Measurements from ENCODE around the gene SCUBE3. TPM values are rescaled to one million over a fixed set of nuclear protein-coding genes. Genes with fewer than 3 reads are reported as not detected.

The SCUBE3 gene
- total RNA-seq, 1 donor from 2014 or later: 16.3 TPM

DNA sequence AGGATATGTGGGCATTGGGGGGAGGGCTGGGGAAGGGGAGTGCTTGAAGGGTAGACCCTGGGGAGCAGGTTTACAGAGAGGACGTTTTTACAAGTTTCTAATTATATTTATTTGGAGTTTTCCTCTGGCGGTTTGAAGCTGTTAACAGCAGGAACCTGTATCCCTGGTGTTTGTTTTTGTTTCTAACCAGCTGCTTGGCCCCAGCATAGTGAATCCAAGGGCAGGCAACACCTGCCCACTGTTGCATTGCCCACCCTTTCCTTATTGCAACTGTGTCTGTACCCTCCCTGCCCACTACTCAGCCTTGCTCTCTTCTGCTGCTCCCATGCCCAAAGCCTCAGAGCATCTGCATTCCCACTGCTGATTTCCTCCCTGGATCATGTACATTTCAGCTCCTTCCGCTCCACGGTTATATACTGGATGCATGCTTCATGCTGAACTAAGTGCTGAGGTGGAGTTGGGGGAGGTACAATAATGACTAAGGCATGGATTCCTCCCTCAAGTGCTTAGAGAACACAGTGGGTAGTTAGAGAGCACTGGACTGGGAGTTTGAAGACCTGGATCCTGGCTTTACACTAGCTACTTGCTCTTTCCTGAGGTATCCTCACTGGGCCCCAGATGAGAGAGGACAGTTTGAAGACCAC lies 6.0 kb downstream of the SCUBE3 start:
- Mint-ChIP-seq H3K4me1 (ENCODE audit: unreplicated experiment) (peaks cover 40% of the 10 kb centered on the region), H3K27me3 (ENCODE audit: unreplicated experiment) (no peaks in the 10 kb centered on the region), H3K9me3 (ENCODE audit: unreplicated experiment) (no peaks in the 10 kb centered on the region), H3K27ac (ENCODE audit: unreplicated experiment) (no peak overlapping the region), H3K4me3 (ENCODE audit: unreplicated experiment) (no peak overlapping the region), H3K36me3 (ENCODE audit: unreplicated experiment) (no peaks in the 10 kb centered on the region)
- TF ChIP-seq, protein P1, sequence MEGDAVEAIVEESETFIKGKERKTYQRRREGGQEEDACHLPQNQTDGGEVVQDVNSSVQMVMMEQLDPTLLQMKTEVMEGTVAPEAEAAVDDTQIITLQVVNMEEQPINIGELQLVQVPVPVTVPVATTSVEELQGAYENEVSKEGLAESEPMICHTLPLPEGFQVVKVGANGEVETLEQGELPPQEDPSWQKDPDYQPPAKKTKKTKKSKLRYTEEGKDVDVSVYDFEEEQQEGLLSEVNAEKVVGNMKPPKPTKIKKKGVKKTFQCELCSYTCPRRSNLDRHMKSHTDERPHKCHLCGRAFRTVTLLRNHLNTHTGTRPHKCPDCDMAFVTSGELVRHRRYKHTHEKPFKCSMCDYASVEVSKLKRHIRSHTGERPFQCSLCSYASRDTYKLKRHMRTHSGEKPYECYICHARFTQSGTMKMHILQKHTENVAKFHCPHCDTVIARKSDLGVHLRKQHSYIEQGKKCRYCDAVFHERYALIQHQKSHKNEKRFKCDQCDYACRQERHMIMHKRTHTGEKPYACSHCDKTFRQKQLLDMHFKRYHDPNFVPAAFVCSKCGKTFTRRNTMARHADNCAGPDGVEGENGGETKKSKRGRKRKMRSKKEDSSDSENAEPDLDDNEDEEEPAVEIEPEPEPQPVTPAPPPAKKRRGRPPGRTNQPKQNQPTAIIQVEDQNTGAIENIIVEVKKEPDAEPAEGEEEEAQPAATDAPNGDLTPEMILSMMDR (IDR thresholded peaks at IDR 0.05): no peak
- DNase-seq (ENCODE audit: extremely low spot score, unreplicated experiment): no peak

DNA sequence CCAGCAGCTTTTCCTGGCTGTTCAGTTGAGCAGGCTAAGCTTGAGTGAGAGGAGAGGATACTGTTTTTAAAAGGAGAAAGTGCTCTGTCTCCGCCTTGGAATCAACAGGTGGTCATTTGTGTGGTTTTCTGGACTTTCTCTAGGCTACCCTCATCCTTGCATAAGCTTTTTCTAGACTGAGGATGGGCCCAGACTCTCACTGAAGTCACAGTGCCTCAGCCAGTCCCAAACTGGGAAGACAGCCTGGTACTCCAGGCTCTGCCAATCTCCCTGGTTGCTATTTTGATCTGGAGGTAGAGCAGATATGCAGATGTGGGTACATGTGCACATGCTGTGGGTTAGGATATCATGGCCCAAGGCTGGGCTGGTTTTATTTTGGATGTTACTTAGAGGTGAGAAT lies 7.0 kb downstream of the SCUBE3 start:
- no peak overlapping the region for H3K4me3 Mint-ChIP-seq (ENCODE audit: unreplicated experiment)
- TF ChIP-seq, protein P1 (IDR thresholded peaks at IDR 0.05): no peak
- no peaks in the 10 kb centered on the region for H3K27me3 Mint-ChIP-seq (ENCODE audit: unreplicated experiment)
- no peak for DNase-seq (ENCODE audit: extremely low spot score, unreplicated experiment)
- H3K27ac Mint-ChIP-seq (ENCODE audit: unreplicated experiment): no peak overlapping the region
- H3K4me1 Mint-ChIP-seq (ENCODE audit: unreplicated experiment): peaks cover 31% of the 10 kb centered on the region
- no peaks in the 10 kb centered on the region for H3K36me3 Mint-ChIP-seq (ENCODE audit: unreplicated experiment)
- H3K9me3 Mint-ChIP-seq (ENCODE audit: unreplicated experiment): no peaks in the 10 kb centered on the region

DNA sequence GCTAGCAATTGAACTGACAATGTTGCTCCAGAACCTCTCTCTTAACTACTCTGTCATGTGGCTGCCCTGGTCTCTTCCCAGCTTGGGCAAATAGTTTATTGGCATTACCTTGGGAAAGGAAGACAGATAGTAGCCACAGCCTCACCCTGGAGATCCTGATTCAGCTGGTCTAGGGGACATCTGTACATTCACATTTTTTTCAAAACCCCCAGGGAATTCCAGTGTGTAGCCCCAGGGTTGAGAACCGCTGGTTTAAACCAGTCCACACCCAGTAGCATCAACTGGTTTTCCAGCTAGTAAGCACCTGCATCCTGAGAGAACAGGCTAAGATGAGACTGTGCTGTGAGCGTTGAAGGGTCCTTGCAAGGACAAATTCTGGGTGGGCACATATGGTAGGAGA lies 9.6 kb downstream of the SCUBE3 start:
- H3K27me3 Mint-ChIP-seq (ENCODE audit: unreplicated experiment): no peaks in the 10 kb centered on the region
- H3K9me3 Mint-ChIP-seq (ENCODE audit: unreplicated experiment): no peaks in the 10 kb centered on the region
- DNase-seq (ENCODE audit: extremely low spot score, unreplicated experiment): no peak
- H3K36me3 Mint-ChIP-seq (ENCODE audit: unreplicated experiment): peaks cover 2% of the 10 kb centered on the region
- H3K4me1 Mint-ChIP-seq (ENCODE audit: unreplicated experiment): peaks cover 6% of the 10 kb centered on the region
- no peak overlapping the region for H3K27ac Mint-ChIP-seq (ENCODE audit: unreplicated experiment)
- TF ChIP-seq, protein P1 (IDR thresholded peaks at IDR 0.05): no peak
- no peak overlapping the region for H3K4me3 Mint-ChIP-seq (ENCODE audit: unreplicated experiment)

DNA sequence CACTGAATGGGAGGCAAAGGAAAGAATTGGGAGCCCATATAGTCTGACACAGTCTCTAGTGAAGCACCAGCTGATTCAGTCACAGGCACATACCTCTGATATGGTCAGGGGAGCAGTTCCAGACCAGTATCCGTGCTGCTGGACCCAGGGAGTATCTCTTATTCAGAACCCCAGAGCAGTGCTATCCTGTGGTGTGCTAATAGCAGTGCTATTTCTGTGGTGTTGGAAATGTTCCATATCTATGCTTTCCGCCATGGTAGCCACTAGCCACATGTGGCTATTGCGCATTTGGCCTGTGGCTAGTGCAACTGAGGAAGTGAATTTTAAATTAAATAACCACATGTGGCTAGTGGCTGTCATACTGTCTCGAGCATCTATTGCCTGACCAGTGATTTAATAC lies 11.0 kb downstream of the SCUBE3 start:
- TF ChIP-seq, protein P1 (IDR thresholded peaks at IDR 0.05): no peak
- H3K27ac Mint-ChIP-seq (ENCODE audit: unreplicated experiment): no peak overlapping the region
- H3K9me3 Mint-ChIP-seq (ENCODE audit: unreplicated experiment): no peaks in the 10 kb centered on the region
- no peak overlapping the region for H3K4me3 Mint-ChIP-seq (ENCODE audit: unreplicated experiment)
- H3K4me1 Mint-ChIP-seq (ENCODE audit: unreplicated experiment): peaks cover 2% of the 10 kb centered on the region
- DNase-seq (ENCODE audit: extremely low spot score, unreplicated experiment): no peak
- no peaks in the 10 kb centered on the region for H3K27me3 Mint-ChIP-seq (ENCODE audit: unreplicated experiment)
- peaks cover 4% of the 10 kb centered on the region for H3K36me3 Mint-ChIP-seq (ENCODE audit: unreplicated experiment)

DNA sequence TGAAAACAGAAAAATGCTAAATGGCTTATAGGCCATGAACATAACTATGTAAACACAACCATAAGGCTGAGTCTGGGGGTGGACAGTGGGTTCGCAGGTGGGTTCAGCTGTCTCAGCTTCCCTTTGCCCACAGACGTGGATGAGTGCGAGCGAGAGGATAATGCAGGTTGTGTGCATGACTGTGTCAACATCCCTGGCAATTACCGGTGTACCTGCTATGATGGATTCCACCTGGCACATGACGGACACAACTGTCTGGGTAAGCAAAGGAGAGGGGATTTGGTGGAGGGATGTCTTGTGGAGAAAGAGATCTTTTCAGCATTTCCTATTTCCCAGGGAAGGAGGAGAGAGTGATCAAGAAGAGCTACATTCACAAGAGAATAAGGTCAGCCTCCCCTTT lies 14.7 kb downstream of the SCUBE3 start:
- Mint-ChIP-seq H3K4me3 (ENCODE audit: unreplicated experiment) (no peak overlapping the region), H3K9me3 (ENCODE audit: unreplicated experiment) (no peaks in the 10 kb centered on the region), H3K4me1 (ENCODE audit: unreplicated experiment) (peaks cover 15% of the 10 kb centered on the region), H3K27me3 (ENCODE audit: unreplicated experiment) (no peaks in the 10 kb centered on the region), H3K36me3 (ENCODE audit: unreplicated experiment) (peaks cover 7% of the 10 kb centered on the region), H3K27ac (ENCODE audit: unreplicated experiment) (no peak overlapping the region)
- TF ChIP-seq, protein P1 (IDR thresholded peaks at IDR 0.05): no peak
- DNase-seq (ENCODE audit: extremely low spot score, unreplicated experiment): no peak
